GM19238 (cell line): ENCODE results near the gene IL31.

Source experiments
- DNase-seq: peaks from one replicate; pipeline ENCODE4 v3.0.0; 2011; ENCODE audit warnings: low spot score; ENCODE audit not compliant: insufficient read length

IL31 gene

DNA sequence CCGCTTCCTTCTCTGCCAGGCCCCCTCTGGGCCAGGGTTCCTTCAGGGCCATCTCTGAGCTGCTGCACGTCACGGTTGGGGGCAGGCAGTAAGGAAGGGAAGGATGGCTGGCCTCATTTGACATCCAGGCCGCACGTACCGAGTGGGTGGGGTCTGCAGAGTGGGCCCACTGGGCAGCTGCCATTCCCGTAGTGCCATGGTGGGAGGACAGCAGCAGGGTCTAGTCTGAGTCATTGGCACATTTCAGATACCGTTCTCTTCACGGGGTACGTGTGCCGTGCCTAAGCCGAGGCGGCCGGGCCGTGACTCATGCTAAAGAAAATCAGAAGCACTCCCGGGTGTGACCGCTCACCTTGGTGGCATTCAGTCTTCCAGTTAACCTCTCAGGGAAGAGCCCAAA is 43.9 kb downstream of the IL31 start:
- no peak for DNase-seq

DNA sequence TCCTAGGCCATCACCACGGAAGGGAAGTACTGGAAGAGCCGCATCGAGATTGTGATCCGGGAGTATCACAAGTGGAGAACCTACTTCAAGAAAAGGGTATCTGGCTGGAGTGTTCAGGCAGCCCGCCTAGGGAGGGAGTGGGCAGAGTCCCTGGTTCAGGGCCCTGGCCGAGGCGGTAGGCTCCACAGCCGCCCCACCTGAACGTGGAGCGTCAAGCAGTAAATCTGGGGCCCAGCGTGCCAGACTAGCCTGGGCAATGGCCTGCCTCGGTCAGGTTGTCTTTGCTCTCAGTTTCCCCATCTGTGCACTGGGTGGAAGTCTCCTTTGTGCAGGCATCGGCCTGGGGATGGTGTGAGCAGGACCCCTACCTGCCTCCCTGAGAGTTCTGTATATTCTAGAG is 44.9 kb downstream of the IL31 start:
- DNase-seq: no peak

DNA sequence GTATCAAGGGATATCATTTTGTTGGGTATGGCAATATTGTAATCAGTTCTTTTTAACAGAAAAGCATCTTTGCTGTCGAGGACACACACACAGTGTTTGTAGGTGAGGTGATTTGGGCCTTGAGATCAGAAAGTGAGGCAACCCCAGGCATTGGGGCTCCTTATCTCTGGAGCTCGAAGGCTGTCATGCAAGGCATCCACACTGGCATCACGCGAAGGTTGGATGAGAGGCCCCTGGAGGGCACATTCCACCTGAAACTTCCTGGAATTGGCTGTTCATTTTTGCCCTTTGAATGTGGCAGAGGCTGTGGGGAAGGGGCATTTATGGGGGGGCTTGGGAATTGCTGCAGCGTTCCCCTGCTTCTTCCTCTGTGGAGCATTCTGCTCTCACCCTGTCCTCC is 45.5 kb downstream of the IL31 start:
- DNase-seq: no peak

DNA sequence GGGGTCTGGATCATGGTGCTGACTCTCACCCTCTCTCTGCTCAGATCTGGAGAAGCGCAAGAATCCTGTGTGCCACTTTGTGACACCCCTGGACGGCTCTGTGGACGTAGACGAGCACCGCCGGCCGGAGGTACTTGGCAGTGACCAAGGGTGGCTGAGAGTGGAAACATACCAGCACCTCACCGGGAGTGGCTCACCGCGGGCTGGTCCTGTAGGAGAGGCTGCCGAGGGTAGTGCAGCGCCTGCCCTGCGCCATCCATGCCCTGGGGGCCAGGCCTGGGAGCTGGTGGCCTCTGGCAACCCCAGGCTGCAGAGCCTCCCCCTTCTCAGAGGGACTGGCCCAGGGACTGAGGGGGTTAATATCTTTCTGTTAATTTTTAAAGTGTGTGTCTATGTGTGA is 46.2 kb downstream of the IL31 start:
- DNase-seq: no peak

DNA sequence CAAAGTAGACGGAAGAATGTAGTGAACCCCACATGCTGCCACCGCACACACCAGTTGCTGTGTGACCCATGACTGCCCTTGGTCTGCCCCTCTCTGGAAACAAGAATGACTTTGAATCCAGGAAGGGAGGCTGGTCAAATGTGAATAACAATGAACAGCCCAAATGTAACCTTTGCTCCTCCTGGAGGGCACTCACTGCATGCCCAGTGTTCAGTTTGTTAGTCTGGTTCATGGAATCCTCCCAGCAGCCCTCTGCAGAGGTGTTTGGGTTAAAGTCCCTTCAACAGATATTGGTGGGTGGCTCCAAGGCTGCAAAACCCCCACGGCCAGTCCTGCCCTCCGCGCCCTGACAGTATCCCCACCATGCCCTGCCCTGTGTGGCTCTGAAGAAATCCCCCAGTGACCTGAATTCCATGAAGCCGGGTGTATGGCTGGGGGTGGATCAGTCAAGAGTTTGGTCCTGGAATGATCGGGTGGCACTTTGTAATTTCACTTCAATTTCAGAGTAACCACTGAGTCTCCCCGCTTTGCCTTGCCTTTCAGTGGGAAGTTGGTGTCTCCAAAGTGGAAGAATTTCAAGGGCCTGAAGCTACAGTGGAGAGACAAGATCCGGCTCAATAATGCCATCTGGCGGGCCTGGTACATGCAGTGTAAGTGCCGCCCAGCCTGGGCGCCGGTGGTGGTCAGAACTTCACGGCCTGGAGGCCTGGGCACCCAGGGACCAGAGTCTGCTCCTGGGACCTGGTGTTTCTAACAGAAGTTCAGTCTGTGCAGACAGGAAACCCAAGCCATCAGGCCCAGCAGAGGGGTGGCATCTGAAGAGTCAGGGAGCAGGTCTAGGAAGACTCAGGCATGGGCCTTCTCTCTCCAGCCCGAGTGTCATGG is 47.1 kb downstream of the IL31 start:
- no peak for DNase-seq

DNA sequence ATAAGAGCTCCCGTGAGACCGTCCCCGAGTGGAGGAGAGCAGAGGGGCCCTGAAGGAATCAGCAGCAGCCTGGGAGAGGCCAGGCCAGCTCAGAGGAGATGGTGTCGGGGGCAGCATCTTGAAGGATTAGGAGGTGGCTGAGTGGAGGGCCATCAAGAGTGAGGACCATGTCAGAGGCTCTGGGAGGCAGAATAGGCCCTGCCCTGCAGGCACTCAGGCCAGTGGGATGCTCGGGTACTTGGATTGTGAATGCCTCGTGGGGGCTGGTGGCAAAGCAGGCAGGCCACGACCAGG is 47.7 kb downstream of the IL31 start:
- no peak for DNase-seq

DNA sequence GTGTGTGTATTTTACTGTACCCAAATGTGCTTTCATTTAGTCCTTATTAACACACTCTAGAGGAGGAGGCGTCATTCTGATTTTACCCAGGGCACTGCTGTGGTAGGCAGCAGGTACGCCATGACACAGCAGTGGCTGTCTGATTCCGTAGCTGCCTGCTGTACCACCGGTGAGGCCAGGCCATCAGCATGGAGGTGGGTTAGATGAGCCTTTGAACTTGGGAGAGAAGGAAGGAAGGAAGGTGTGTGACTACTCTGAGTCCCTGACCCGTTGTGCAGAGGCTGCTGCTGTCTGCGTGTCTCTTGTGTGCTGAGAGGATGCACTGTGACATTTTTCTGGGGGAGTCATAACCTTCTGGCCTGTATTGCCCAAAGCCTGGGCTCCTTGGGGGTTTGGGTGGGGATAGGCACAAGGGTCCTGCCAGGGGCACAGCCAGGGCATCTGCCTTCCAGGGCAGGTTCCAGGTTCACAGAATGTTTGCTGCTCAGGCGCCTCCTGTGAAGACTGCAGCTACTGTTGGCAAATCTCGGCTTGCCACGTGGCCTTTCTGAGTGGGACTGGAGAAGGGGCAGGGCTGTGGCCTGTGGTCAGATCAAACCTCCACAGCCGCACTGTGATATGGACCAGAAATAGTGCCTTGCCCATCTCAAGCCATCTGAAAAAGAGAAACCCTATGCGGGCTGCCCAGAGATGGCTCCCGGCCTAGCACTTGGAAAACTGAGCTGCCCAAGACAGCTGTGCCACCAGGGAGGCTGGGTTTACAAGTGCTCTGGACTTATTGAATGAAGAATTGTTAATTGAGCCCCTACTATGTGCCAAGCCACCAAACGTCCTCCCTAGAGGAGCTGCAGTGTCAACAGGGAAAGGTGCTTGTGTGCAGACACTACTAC is 48.3 kb downstream of the IL31 start:
- no peak for DNase-seq

DNA sequence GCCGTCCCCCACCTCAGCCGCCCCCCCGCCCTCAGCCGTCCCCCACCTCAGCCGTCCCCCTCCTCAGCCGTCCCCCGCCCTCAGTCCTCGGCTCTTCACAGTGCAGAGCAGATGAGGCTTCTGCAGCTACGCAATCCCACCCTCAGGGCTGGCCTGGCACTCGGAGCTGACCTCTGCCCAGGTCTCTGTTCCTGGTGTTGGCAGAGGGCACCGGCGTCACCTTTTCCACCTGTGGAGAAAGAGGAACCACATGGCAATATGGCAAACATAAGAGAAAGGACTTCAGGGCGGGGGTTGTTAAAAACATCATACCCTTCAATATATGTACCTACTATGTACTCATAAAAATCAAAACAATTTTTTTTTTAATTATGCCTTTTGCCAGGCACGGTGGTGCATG is 49.7 kb downstream of the IL31 start:
- no peak for DNase-seq

DNA sequence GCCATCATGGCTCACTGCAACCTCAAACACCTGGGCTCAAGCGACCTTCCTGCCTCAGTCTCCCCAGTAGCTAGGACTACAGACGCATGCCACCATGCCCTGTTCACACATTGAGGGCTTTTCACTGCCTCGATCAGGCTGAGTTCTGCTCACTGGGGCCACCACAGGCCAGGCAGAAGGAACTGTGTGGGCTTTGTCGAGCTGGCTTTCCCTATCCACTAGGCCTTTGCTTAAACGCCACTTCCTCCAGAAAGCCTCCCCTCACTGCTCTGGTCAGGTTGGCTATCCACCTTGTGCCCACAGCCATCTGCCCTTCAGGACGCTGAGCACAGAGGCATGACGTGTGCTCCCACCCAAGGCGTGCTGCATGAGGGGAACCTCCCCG is 50.3 kb downstream of the IL31 start:
- no peak for DNase-seq

DNA sequence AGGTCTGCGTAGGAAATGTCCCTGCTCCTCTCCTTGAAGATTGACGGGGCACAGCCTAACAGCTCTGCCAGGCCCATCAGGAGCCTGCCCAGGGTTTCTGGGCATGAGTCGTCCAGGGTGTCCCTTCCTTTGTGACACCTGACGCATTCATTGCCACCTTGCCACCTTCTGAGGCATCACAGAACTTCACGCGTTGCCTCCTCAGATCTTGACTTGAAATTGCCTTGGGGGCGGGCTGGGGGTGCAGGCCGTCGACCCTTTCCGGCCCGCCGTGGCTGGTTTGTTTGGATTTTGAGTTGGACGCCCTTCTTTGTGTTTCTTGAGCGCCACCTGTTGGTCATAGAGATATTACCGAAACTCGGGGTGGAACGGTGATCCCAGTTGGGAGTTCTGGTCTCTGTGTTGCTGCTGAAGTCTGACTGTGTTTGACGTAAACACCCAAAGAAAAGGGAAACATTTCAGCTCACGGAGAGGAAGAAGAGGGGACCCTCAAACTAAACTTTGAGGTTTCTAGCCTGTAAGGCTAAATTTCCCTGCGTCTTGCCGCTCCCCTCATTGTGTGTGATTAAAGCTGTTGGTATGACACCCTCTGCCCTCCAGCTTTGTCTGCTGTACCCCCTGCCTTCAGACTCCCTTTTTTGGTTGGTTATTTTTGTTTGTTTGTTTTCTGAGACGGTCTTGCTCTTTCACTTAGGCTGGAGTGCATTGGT is 50.8 kb downstream of the IL31 start:
- DNase-seq: peak; percentile 47
